Vagina (tissue), 2 donors: ENCODE results near the gene TDRD6. TPM values are rescaled to one million over a fixed set of nuclear protein-coding genes. Genes with fewer than 3 reads are reported as not detected.

Experiments
- DNase-seq, 2 donors: peaks; one replicate each; pipeline ENCODE4 v3.0.0-alpha.2; 2017; ENCODE audit errors: extremely low spot score in 2 of 2
- H3K27ac ChIP-seq: fragments of 200-600 bp; sonication (generic); one replicate; pipeline ENCODE4 v1.5.1; 2019
- H3K27me3 ChIP-seq: fragments of 200-600 bp; sonication (generic); one replicate; pipeline ENCODE4 v1.5.1; 2019
- H3K36me3 ChIP-seq, 2 donors: fragments of 200-600 bp; sonication (generic); one replicate each; pipeline ENCODE4 v1.5.1; 2017 to 2019
- H3K4me1 ChIP-seq: fragments of 200-600 bp; sonication (generic); one replicate; pipeline ENCODE4 v1.5.1; 2019
- H3K4me3 ChIP-seq, 2 donors: fragments of 200-600 bp; sonication (generic); 1 replicate in 1 of 2; 2 replicates in 1 of 2; pipeline ENCODE4 v1.5.1; 2016 to 2019
- H3K9me3 ChIP-seq: fragments of 200-600 bp; sonication (generic); one replicate; pipeline ENCODE4 v1.5.1; 2019
- CTCF ChIP-seq, 3 experiments: fragments of 450-650 bp in 2 of 3; fragments of 200-600 bp in 1 of 3; sonication (generic) in 1 of 3; IDR thresholded peaks; one replicate each; pipeline ENCODE4 v1.5.1; 2017 to 2019; ENCODE audit warnings: antibody characterized with exemption in 3 of 3, mild to moderate bottlenecking in 2 of 3, moderate library complexity in 2 of 3
- POLR2A ChIP-seq, 2 donors: fragments of 450-650 bp; IDR thresholded peaks; one replicate each; pipeline ENCODE4 v1.6.1; 2017; ENCODE audit warnings: antibody characterized with exemption in 2 of 2, mild to moderate bottlenecking in 2 of 2, moderate library complexity in 2 of 2
- POLR2AphosphoS5 ChIP-seq, 2 donors: sonication (generic); formaldehyde crosslinking; IDR thresholded peaks; one replicate each; pipeline ENCODE4 v1.9.0; 2017; ENCODE audit warnings: antibody characterized with exemption in 2 of 2, mild to moderate bottlenecking in 2 of 2, low read depth in 1 of 2; ENCODE audit not compliant: insufficient read depth in 1 of 2
- intact Hi-C: fragments of 100-400 bp; cut with DNase I; formaldehyde crosslinking; loops from one replicate; pipeline ENCODE4 v1.15.1; 2023
- total RNA-seq: library from RNA; depleted of rRNA; stranded (reverse); fragments of >200 nt; gene quantifications from one replicate; pipeline ENCODE4 v1.2.3, GENCODE V29; 2016

The TDRD6 gene
- total RNA-seq, 1 donor from 2014 or later = 0.49 TPM

GRCh38 chr6:46674410-46674809, 13.3 kb upstream of the TDRD6 start:
- TF ChIP-seq POLR2A (IDR thresholded peaks at IDR 0.05) = no peak
- intact Hi-C loops = no loop called here
- no peak overlapping the region for H3K4me3 ChIP-seq
- no peaks in the 10 kb centered on the region for H3K4me1 ChIP-seq
- H3K27me3 ChIP-seq = no peaks in the 10 kb centered on the region
- no peaks in the 10 kb centered on the region for H3K9me3 ChIP-seq
- no peak for DNase-seq
- no peak overlapping the region for H3K27ac ChIP-seq
- H3K36me3 ChIP-seq = no peaks in the 10 kb centered on the region

- H3K27me3 ChIP-seq = no peaks in the 10 kb centered on the region
- H3K27ac ChIP-seq = no peak overlapping the region
- TF ChIP-seq POLR2A (IDR thresholded peaks at IDR 0.05) (no peak), CTCF (IDR thresholded peaks at IDR 0.05) (no peak), POLR2AphosphoS5 (IDR thresholded peaks at IDR 0.05; ENCODE audit: insufficient read depth in 1 of 2, low read depth in 1 of 2) (no peak)
- no peak for DNase-seq
- H3K4me3 ChIP-seq = no peak overlapping the region
- H3K4me1 ChIP-seq = no peaks in the 10 kb centered on the region
- intact Hi-C loops = no loop called here
- no peaks in the 10 kb centered on the region for H3K9me3 ChIP-seq
- no peaks in the 10 kb centered on the region for H3K36me3 ChIP-seq
These were observed 10.9 kb upstream of the TDRD6 start for GRCh38 chr6:46676604-46677313.

GRCh38 chr6:46677314-46677654, 10.4 kb upstream of the TDRD6 start:
- no peaks in the 10 kb centered on the region for H3K4me1 ChIP-seq
- H3K27me3 ChIP-seq = no peaks in the 10 kb centered on the region
- H3K27ac ChIP-seq = no peak overlapping the region
- no peak overlapping the region for H3K4me3 ChIP-seq
- no peaks in the 10 kb centered on the region for H3K9me3 ChIP-seq
- no peak for TF ChIP-seq POLR2AphosphoS5 (IDR thresholded peaks at IDR 0.05; ENCODE audit: insufficient read depth in 1 of 2, low read depth in 1 of 2)
- TF ChIP-seq POLR2A (IDR thresholded peaks at IDR 0.05) = no peak
- no peak for TF ChIP-seq CTCF (IDR thresholded peaks at IDR 0.05)
- intact Hi-C loops = no loop called here
- no peak for DNase-seq
- no peaks in the 10 kb centered on the region for H3K36me3 ChIP-seq

GRCh38 chr6:46684771-46685170, 2.9 kb upstream of the TDRD6 start:
- Histone ChIP-seq H3K4me1 (no peaks in the 10 kb centered on the region), H3K27ac (no peak overlapping the region), H3K36me3 (no peaks in the 10 kb centered on the region), H3K9me3 (no peaks in the 10 kb centered on the region), H3K27me3 (no peaks in the 10 kb centered on the region), H3K4me3 (no peak overlapping the region)
- TF ChIP-seq POLR2AphosphoS5 (IDR thresholded peaks at IDR 0.05; ENCODE audit: insufficient read depth in 1 of 2, low read depth in 1 of 2) (no peak), CTCF (IDR thresholded peaks at IDR 0.05) (no peak), POLR2A (IDR thresholded peaks at IDR 0.05) (no peak)
- intact Hi-C loops = no loop called here
- DNase-seq = no peak

- H3K27ac ChIP-seq = no peak overlapping the region
- TF ChIP-seq CTCF (IDR thresholded peaks at IDR 0.05) (no peak), POLR2AphosphoS5 (IDR thresholded peaks at IDR 0.05; ENCODE audit: insufficient read depth in 1 of 2, low read depth in 1 of 2) (no peak), POLR2A (IDR thresholded peaks at IDR 0.05) (no peak)
- intact Hi-C loops = no loop called here
- no peak for DNase-seq
- no peaks in the 10 kb centered on the region for H3K4me1 ChIP-seq
- H3K27me3 ChIP-seq = no peaks in the 10 kb centered on the region
- no peaks in the 10 kb centered on the region for H3K9me3 ChIP-seq
- H3K4me3 ChIP-seq = no peak overlapping the region
- no peaks in the 10 kb centered on the region for H3K36me3 ChIP-seq
These were observed 656 bp downstream of the TDRD6 start for GRCh38 chr6:46688117-46688965.
